GM12891 (cell line): ENCODE measurements around the gene DNAH17.

Source experiments
- PAX5 ChIP-seq: IDR thresholded peaks from 2 replicates; pipeline ENCODE4 v1.6.1; 2011; ENCODE audit warnings: low read length, moderate library complexity, mild to moderate bottlenecking; ENCODE audit not compliant: insufficient read depth, severe bottlenecking
- POLR2A ChIP-seq: IDR thresholded peaks from 2 replicates; pipeline ENCODE4 v1.6.1; 2011; ENCODE audit warnings: low read depth, low read length, control low read depth
- POLR2AphosphoS5 ChIP-seq: IDR thresholded peaks from 2 replicates; pipeline ENCODE4 v1.6.1; 2011; ENCODE audit warnings: low read depth, low read length, control low read depth
- POU2F2 ChIP-seq: IDR thresholded peaks from 2 replicates; pipeline ENCODE4 v1.6.1; 2011; ENCODE audit warnings: low read depth, mild to moderate bottlenecking, control low read depth, low read length, moderate library complexity
- SPI1 ChIP-seq: IDR thresholded peaks from 2 replicates; pipeline ENCODE4 v1.6.1; 2011; ENCODE audit warnings: low read depth, low read length, control low read depth
- TAF1 ChIP-seq: IDR thresholded peaks from 2 replicates; pipeline ENCODE4 v1.6.1; 2011; ENCODE audit warnings: low read depth, low read length, control low read depth

GRCh38 chr17:78530675-78531074 lies 46.5 kb downstream of the DNAH17 start:
- TF ChIP-seq POLR2AphosphoS5 (no peak), POLR2A (no peak), POU2F2 (no peak), TAF1 (no peak), PAX5 (no peak), SPI1 (no peak)
